HG03108 (cell line): ENCODE results near the gene CETP.
"Not testable (repeated sequence)": the region's sequence is repeated elsewhere in the genome, so short reads cannot be mapped to it uniquely, and the experiment has no call there.

Experiments
- ATAC-seq: cut with Tn5 transposase; IDR thresholded peaks from one replicate; pipeline ENCODE4 v1.9.1; 2021; ENCODE audit warnings: moderate library complexity; ENCODE audit not compliant: unreplicated experiment

The CETP gene

DNA sequence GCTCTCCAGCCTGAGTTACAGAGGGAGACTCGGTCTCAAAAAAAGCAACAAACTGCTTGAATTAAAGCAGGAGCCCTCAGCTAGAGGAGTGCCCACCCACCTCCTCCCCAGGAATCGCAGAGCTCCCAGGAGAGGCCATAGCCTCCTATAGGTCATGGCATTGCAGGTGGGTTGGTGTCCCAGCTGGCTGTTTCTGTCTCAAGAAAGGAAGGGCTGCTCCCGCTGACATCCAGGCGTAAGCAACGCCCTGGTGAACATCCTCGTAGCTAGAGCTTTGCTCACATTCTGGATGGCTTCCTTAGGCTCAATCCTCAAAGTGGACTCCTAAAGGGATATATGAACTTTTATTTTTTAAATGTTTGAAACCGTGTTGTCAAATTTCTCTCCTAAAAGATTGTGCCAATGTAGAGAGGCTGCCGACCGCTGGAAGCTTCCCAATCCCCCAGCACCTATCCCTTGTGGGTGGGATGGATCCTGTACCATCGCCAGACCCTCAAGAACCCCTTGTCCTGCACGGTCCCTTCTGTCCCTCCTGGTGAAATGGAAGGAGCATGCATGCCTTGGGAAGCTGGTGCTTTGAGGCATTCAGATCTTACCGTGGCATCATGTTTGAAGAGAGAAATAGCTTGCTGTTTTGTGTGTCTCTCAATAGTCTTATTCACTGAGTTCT lies 33.5 kb downstream of the CETP start:
- no peak for ATAC-seq

DNA sequence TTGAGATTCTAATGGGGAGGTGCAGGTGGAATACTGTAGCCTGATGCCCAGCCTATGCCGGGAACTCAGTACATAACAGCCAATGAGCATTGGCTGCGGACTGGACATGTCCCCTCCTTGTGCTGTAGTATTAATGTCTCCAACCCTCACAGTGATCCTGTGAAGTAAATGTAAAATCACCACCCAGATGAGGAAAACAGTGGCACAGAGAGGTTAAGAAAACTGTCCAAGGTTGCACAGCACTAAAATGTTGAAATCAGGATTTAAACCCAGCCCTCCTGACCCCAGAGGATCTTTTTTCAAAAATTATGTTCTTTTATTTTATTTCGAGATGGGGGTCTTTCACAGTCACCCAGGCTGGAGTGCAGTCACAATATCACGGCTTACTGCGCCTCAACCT lies 35.5 kb downstream of the CETP start:
- no peak for ATAC-seq

DNA sequence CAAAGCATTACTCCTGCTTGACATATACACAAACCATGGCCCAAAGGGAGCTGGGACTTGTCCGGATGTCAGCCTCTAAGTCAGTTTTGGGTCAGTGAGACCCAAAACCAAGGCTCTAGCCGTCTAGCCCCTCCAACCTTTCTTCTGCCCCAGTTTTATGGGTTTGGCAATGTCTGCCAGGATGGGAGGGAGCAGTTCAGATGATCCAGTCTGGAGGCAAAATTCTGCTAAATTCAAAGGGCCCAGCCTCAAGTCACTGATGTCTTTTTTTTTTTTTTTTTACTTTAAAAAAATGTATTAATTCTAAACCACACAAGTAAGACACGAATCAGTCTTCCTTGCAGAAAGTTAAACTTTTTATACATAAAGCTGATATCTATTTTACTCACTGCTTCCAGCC lies 36.2 kb downstream of the CETP start:
- ATAC-seq: no peak

DNA sequence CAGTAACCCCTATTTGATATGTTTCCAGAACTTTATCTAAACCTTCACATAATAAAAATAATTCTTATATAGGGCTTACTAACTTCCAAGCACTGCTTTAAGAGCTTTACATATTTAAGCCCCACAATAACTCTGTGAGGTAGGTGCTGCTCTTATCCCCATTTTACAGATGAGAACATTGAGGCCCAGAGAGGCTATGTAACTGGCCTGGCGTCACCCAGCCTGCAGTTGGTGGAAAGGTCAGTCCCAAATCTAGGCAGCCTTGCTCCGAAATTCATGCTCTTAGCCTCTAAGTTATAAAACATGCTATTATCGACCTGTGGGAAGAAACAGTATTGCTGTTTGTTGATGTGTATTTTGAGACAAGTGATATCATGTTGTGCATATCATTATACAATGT lies 36.6 kb downstream of the CETP start:
- ATAC-seq: no peak

DNA sequence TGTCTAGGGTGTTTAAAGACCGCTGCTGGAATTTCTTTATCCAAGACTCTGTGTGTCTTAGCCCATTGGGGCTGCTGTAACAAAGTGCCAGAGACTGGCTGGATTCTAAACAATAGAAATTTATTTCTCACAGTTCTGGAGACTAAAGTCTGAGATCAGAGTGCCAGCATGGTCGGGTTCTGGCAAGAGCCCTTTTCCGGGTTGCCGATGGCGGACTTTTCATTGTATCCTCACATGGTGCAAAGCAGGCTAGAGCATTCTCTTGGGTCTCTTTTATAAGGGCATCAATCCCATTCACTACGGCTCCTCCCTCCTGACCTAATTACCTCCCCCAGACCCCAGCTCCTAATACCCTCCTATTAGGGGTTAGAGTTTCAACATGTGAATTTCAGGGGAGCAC lies 37.1 kb downstream of the CETP start:
- no peak for ATAC-seq

DNA sequence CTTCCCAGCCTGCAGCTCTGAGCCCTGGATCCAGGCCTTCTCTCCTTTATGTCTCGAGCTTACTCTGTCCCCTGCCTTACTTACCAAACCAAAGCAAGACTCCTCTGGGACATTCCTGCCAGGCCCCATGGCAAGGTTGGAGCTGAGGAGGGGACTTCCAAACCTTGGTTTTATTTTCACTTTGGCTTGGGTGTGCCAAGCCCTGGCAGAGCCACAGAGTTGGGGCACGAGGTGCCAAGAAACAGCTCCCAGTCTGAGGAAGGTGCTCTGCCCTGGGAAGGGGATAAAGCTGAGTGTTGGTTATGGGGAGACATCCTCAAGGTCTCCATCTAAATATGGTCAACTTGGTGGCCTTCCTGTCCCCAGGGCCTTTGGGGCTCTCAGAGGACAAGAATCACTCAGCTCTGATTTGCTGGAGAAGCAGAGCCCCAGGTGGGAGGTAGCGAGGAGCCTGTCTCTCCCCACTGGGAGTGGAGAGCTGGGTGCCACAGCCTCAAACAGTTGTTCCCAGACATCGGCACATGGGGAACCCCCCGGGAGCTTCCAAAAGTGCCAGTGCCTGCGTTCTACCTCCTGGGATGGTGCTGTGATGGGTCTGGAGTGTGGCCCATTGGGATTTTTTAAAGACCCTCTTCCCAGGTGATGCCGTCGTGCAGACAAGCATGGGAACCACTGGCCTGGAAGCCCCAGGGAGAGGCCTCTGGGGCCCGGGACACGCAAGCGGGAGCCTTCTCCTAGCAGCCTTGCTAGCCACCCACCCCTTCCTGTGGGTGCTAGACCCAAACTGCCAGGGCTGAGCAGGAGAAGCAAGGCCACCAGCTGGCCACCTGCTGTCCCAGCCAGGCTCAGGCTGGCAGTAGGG lies 37.9 kb downstream of the CETP start:
- no peak for ATAC-seq

DNA sequence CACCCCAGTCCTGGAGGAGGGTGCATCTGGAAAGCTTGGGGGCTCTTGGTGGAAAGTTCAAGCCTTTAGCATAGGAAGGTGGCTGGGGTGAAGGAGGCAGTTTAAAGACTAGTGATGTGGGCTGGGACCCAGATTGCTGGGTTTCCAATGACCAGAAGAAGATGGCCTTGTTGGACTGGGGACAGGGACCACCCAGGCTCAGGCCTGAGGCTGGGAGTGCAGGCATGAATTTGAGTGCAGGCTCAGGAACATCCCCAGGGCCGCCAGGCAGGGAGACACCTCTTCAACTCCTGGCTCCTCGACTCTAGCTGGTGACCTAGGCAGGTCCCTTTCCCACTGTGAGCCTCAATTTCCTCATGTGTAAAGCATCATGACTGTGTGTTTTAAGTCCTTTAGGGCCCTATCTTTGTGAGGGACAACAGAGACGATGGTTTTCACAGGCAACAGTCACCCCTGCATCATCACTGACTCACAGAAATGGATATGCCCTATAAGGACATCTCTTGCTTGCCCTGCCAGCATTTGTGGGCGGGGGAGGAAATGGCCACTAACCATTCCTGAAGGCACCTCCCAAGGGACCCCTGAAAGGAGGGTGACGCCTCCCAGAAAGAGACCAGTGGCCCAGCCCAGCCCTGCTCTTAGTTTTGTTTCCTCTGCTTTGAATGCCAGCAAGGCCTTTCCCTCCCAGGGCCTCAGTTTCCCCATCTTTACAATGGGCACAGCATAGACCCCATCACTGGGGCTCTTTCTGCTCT lies 38.7 kb downstream of the CETP start:
- peak; percentile 45 for ATAC-seq

DNA sequence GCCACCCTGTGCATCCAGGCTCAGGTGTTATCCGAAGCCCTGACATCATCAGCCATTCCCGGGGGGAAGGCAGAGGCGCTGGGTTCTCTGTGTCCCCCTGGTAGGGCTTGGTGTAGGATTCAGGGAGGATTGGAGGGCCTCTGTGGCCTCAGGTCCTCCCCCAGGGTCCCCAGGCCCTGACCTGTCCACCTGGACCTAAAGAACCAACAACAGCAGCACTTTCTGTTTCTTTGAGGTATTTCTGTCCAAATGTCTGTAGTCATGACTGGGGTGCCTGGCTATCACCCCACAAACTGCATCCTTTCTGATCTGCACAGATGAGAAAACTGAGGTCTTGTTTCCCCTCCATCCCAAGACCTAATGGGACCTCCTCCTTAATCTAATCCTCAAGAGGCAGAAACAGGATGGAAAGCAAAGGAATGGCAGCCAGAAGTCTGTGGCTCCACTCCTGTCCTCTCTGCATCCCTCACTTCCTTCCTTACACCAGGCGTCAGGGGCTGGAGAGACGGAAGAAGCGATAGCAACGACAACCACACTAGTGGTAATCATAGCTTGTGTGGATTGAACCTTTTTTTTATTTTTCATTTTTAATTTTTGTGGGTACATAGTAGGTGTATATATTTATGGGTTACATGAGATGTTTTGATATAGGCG lies 39.4 kb downstream of the CETP start:
- ATAC-seq: no peak

DNA sequence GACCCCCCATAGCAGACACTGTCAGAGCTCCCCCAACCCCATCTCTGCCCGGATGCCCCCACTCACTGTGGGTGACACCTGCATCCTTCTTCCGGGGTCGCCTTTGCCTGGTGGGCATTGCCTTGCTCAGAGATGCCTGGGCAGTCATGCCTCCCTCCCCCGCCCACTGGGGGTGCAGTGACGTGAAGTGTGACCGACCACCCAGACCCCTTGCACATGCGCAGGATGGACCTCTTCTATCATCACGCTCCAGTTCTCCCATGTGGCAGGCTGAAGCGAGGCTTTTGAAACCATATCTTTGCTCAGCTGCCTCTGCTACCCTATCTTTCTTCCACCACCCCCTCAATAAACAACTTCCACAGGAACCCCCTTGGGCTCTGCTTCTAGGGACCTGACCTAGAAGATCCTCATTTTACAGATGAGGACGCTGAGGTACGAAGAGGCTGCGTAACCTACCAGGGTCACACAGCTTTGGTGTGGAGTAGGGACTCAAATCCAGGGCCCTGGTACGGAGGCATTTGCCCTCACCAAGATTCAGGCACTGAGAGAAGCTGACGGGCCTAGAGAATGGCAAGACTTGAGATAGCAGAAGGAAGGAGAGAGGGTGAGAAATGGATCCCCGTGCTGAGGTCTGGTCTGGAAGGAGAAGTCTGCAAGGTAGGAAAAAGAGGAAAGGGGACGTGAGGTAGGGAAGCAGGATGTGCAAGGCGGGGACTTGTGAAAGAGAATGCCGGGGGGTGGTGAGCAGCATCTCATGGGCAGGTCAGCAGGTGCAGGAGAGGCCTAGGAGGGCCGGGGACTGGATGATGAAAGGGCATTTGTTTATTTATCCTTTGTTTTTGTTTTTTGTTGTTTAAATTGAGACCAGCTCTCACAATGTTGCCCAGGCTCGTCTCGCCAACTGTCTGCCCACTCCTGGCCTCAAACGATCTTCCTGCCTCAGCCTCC lies 42.0 kb downstream of the CETP start:
- ATAC-seq: no peak

DNA sequence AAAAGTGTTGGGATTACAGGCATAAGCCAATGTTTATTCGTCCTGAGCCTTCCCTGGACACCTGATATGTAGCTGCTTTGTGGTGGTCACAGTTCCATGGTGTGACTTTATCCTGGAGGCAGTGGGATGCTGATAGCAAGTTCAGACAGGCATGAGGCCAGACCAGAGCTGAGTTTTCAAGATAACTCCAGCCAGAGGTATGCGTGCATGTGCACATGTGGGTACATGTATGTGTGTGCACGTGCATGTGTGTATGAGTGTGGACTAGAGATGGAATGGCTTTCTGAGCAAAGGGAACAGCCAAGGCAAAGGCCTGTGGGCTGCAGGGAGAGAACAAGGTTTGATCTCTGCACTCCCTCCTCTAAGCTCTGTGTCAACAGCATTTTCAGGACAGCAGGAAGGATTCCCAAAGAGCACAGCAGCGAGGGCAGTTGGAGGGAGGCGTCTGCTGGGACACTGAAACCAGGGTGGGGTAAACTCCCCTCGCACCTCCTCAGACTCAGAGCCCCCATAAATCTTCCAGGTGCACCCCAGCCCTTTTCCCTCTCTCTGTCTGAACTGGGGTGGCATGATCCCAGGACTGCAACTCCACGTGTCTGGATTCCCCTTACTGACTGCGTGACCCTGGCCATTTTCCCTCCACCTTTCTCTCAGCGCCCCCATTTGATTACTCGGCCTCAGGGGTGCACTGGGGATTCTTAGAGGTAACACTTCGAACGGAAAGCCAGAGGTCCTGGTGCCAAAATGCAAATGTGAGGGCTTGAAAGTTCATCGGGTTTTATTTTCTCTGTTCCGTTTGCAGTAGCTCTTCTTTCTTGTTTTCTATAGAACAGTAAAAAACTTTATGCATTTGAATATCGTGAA lies 42.9 kb downstream of the CETP start:
- no peak for ATAC-seq

DNA sequence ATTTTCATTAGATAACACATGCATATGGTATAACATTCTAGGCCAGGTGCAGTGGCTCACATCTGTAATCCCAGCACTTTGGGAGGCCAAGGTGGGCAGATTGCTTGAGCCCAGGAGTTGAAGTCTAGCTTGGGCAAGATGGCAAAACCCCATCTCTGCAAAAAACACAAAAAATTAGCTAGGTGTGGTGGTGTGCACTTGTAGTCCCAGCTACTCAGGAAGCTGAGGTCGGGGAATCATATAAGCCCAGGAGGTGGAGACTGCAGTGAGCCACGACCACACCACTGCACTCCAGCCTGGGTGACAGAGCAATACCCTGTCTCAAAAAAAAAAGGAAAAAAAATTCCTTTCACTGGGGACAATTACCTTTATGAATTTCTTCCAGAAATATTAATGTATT lies 43.8 kb downstream of the CETP start:
- not testable (repeated sequence) for ATAC-seq

DNA sequence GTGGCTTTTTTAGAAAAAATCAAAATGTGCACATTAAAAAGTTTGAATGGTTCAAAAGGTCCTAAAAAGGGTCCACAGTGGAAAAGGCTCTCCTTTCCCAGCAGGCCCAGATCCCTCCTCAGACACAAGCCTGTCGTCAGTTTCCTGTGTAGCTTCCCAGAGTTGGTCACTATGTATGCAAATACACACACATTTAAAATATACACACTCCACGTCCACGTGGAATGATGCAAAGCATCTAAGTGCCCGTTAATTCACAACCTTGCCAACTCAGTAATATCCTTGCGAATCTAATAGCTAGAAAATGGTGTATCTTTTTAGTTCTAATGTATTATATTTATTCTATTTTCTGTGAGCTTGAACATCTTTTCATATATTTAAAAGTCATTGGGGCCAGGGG lies 45.3 kb downstream of the CETP start:
- ATAC-seq: no peak

DNA sequence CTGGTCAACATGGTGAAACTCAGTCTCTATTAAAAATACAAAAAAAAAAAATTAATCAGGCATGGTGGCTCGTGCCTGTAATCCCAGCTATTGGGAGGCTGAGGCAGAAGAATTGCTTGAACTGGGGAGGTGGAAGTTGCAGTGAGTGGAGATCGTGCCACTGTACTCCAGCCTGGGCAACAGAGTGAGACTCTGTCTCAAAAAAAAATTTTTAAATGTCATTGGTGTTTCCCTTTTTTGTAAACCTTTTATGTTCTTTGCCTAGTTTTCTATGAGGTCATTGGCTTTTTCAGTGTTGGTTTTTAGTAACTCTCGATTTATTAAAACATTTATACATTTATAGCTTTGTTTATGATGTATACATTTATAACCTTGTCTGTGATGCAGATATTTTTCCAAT lies 45.8 kb downstream of the CETP start:
- ATAC-seq: no peak

DNA sequence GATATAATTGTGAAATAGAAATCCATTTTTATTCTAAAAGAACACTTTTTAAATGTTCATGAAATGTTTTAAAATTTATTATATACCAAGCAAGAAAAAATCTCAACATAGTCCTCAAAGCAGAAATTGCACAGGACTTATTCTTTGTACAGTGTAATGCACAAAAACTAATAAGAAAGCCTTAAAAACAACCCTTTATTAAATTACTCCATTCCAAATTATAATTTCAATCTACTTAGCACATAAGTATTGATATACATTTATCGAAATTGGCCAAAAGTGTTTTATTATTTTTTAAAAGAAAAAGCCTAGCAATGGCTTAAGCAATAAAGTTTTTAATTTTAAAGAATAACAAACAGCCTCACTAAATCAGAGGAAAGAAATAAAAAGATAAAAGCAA lies 46.7 kb downstream of the CETP start:
- ATAC-seq: no peak

DNA sequence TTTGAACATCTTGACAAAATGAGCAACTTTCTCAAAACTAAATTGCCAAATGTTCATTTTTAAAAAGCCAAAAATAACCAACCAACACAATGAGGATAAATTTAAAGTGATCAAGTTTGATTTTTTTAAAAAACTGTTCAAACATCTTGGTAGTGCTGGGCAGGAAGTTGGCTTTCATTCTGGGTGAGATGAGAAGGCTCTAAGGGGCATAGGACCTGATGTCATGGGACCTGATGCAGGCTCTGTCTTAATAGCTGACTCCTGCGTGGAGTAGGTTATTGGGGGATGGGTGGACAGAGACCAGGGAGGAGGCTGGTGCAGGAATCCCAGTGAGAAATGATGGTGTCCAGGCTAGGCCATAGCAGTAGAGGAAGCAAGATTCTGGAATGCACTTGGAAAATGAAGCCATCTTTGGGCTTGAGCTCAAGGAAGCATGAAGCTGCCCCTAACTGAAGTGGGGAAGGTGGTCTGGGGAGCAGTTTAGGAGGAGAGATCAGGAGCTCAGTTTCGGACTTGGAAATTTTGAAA lies 48.0 kb downstream of the CETP start:
- no peak for ATAC-seq

DNA sequence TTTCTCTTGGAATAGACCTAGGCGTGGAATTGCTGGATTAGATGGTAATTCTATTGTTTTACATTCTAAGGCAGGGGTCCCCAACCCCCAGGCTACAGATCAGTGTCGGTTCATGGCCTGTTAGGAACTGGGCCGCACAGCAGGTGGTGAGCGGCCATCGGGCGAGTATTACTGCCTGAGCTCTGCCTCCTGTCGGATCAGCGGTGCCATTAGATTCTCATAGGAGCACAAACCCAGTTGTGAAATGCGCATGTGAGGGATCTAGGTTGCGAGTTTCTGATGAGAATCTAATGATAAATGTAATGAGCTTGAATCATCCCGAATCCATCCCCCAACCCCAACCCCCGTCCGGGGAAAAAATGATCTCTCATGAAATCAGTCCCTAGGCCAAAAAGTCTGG lies 50.6 kb downstream of the CETP start:
- ATAC-seq: no peak

DNA sequence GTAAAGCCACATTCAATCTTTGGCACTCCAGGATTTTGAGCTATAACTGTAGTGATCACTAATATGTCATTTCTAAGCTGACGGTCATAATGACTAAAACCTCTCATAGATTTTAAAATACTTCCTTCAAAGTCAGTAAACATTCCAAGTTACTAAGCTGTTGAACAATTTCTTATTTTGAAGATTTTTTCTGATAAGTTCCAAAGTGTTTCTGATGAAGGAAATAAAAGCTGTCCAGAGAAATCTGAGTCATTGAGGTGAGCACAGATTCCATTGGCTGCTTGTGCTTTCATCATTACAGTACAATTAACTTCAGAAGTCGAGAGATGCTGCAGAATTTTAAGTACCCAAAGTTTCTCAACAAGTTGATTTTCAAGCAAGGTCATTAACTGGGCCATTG lies 51.5 kb downstream of the CETP start:
- ATAC-seq: no peak

DNA sequence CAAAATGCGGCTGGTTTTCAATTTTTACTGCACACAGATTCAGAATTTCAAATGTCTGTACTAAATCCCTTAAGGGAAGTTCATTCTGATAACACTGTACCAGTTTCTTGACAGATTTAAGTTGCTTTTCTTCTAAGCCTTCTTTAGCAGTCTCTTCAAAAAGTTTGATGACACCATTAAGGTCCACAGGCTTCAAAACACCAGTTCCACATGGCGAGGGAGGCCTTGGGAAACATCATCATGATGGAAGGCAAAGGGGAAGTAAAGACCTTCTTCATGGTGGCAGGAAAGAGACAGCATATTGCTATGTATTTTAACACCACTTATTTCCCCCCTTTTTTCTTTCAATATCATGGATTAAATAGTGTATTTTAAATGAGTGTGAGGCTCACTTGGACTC lies 52.2 kb downstream of the CETP start:
- no peak for ATAC-seq

DNA sequence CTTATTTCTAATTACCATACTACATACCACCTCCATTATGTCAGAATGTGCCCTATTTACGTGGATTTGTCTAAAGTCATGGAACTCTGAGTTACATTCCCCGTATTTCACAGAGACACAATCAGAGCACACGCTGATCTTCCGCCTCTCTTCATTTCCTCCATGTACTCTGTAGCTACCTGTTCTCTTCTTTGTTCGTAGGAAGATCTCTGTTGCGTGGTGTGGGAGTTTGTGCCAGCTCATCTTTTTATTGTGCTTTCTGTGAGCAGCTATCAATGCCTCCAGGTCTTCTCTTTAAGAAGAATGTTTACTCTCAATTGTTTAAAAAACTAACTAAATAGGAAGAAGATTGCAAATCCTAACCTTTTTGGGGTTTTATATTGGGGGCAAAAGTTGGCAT lies 54.6 kb downstream of the CETP start:
- ATAC-seq: no peak
